SK-N-MC (cell line): ENCODE measurements around the gene FBXL17.

Experiments used
- EZH2 ChIP-seq: fragments of 200-600 bp; sonication (generic); IDR thresholded peaks from one replicate; pipeline ENCODE4 v1.6.1; 2017; ENCODE audit warnings: antibody characterized with exemption
- POLR2AphosphoS5 ChIP-seq: IDR thresholded peaks from 2 replicates; pipeline ENCODE4 v1.6.1; 2012; ENCODE audit warnings: mild to moderate bottlenecking, low read depth, low read length, borderline replicate concordance

GRCh38 chr5:108083232-108083631, 298.7 kb downstream of the FBXL17 start:
- TF ChIP-seq POLR2AphosphoS5: no peak
- TF ChIP-seq EZH2: no peak
